GM04503 (cell line): Measurements from ENCODE around the gene XG.
"Not testable (repeated sequence)": the region's sequence is repeated elsewhere in the genome, so short reads cannot be mapped to it uniquely, and the experiment has no call there.

Experiments used
- DNase-seq: peaks from one replicate; pipeline ENCODE4 v3.0.0-alpha.2; 2012; ENCODE audit warnings: low read depth

XG gene

GRCh38 chrX:2733286-2733685 is 18.6 kb upstream of the XG start:
- no peak for DNase-seq

- no peak for DNase-seq
Observed at GRCh38 chrX:2735270-2735669, 16.6 kb upstream of the XG start.

- DNase-seq = no peak
Observed at GRCh38 chrX:2740672-2741071, 11.2 kb upstream of the XG start.

- DNase-seq = no peak
Observed at GRCh38 chrX:2741386-2741785, 10.5 kb upstream of the XG start.

GRCh38 chrX:2746250-2746649 is 5.6 kb upstream of the XG start:
- not testable (repeated sequence) for DNase-seq

GRCh38 chrX:2748171-2748814 is 3.5 kb upstream of the XG start:
- DNase-seq = no peak

GRCh38 chrX:2748815-2749188 is 3.0 kb upstream of the XG start:
- no peak for DNase-seq

- no peak for DNase-seq
Observed at GRCh38 chrX:2751291-2751690, 549 bp upstream of the XG start.

GRCh38 chrX:2752441-2752840 is 601 bp downstream of the XG start:
- not testable (repeated sequence) for DNase-seq

- not testable (repeated sequence) for DNase-seq
Observed at GRCh38 chrX:2755163-2755715, 3.4 kb downstream of the XG start.

GRCh38 chrX:2756548-2756947 is 4.7 kb downstream of the XG start:
- DNase-seq = no peak

- DNase-seq = no peak
Observed at GRCh38 chrX:2761246-2761645, 9.4 kb downstream of the XG start.

GRCh38 chrX:2762671-2763070 is 10.8 kb downstream of the XG start:
- not testable (repeated sequence) for DNase-seq

- DNase-seq = not testable (repeated sequence)
Observed at GRCh38 chrX:2764766-2765548, 13.1 kb downstream of the XG start.

GRCh38 chrX:2765549-2765830 is 13.7 kb downstream of the XG start:
- no peak for DNase-seq

GRCh38 chrX:2766906-2767305 is 15.1 kb downstream of the XG start:
- DNase-seq = no peak

- DNase-seq = no peak
Observed at GRCh38 chrX:2767631-2768455, 16.0 kb downstream of the XG start.

GRCh38 chrX:2769615-2770014 is 17.8 kb downstream of the XG start:
- DNase-seq = no peak

GRCh38 chrX:2773166-2774055 is 21.6 kb downstream of the XG start:
- not testable (repeated sequence) for DNase-seq

- no peak for DNase-seq
Observed at GRCh38 chrX:2774057-2774456, 22.2 kb downstream of the XG start.

- DNase-seq = no peak
Observed at GRCh38 chrX:2774776-2775175, 22.9 kb downstream of the XG start.
